ENCODE data around the gene PMEPA1. TPM values are rescaled to one million over a fixed set of nuclear protein-coding genes. Genes with fewer than 3 reads are reported as not detected.

PMEPA1 gene
- total and polyA plus RNA-seq, 4 donors = 0.61 to 1.5 (median 1.1) TPM

GRCh38 chr20:57751411-57751810 is 41.6 kb upstream of the PMEPA1 start:
- TF ChIP-seq FOXA2 (IDR thresholded peaks at IDR 0.05) (no peak), SP1 (IDR thresholded peaks at IDR 0.05) (no peak), FOXA1 (IDR thresholded peaks at IDR 0.05) (no peak), NR2F2 (IDR thresholded peaks at IDR 0.05) (no peak), TAF1 (conservative IDR thresholded peaks at IDR 0.05) (no peak), EGR1 (IDR thresholded peaks at IDR 0.05; ENCODE audit: low read depth in 2 of 2) (no peak), GABPA (IDR thresholded peaks at IDR 0.05 in 1 of 2, conservative IDR thresholded peaks at IDR 0.05 in 1 of 2) (no peak), HNF4G (IDR thresholded peaks at IDR 0.05) (no peak), ZBTB33 (IDR thresholded peaks at IDR 0.05) (no peak), RAD21 (IDR thresholded peaks at IDR 0.05) (no peak), RXRA (IDR thresholded peaks at IDR 0.05) (no peak)
- DNase-seq (ENCODE audit: low spot score) = no peak
- Histone ChIP-seq H3K27ac (ENCODE audit: low read depth in 1 of 2, low read length in 2 of 2) (no peak overlapping the region), H3K4me3 (ENCODE audit: low read depth in 1 of 3, low read length in 3 of 3) (no peak overlapping the region), H3K9ac (ENCODE audit: low read depth in 1 of 2, low read length in 2 of 2) (no peak overlapping the region), H3K36me3 (ENCODE audit: control insufficient read depth in 4 of 4, insufficient read depth in 3 of 4, low read depth in 1 of 4, low read length in 3 of 4) (no peaks in the 10 kb centered on the region), H3K9me3 (ENCODE audit: control insufficient read depth in 4 of 4, low read length in 3 of 4) (peaks cover 0 to 3% (median 1%) of the 10 kb centered on the region in 4 donors), H3K4me1 (ENCODE audit: control insufficient read depth in 4 of 4, insufficient read depth in 4 of 4, low read length in 3 of 4) (no peaks in the 10 kb centered on the region), H3K27me3 (ENCODE audit: control insufficient read depth in 4 of 4, insufficient read depth in 4 of 4, low read length in 3 of 4) (peaks cover 0 to under 1% (median 0%) of the 10 kb centered on the region in 4 donors)
- 85% methylated on average over 5 of the region's 5 CpGs for WGBS

- Histone ChIP-seq H3K9ac (ENCODE audit: low read depth in 1 of 2, low read length in 2 of 2) (no peak overlapping the region), H3K9me3 (ENCODE audit: control insufficient read depth in 4 of 4, low read length in 3 of 4) (peaks cover 0 to 3% (median 1%) of the 10 kb centered on the region in 4 donors), H3K27ac (ENCODE audit: low read depth in 1 of 2, low read length in 2 of 2) (no peak overlapping the region), H3K36me3 (ENCODE audit: control insufficient read depth in 4 of 4, insufficient read depth in 3 of 4, low read depth in 1 of 4, low read length in 3 of 4) (no peaks in the 10 kb centered on the region), H3K27me3 (ENCODE audit: control insufficient read depth in 4 of 4, insufficient read depth in 4 of 4, low read length in 3 of 4) (peaks cover 0 to 6% (median 0%) of the 10 kb centered on the region in 4 donors), H3K4me3 (ENCODE audit: low read depth in 1 of 3, low read length in 3 of 3) (no peak overlapping the region), H3K4me1 (ENCODE audit: control insufficient read depth in 4 of 4, insufficient read depth in 4 of 4, low read length in 3 of 4) (no peaks in the 10 kb centered on the region)
- no peak for TF ChIP-seq FOXA2 (IDR thresholded peaks at IDR 0.05)
- no peak for TF ChIP-seq HNF4A (conservative IDR thresholded peaks at IDR 0.05)
- TF ChIP-seq SP1 (IDR thresholded peaks at IDR 0.05) = no peak
- TF ChIP-seq EGR1 (IDR thresholded peaks at IDR 0.05; ENCODE audit: low read depth in 2 of 2) = no peak
- no peak for TF ChIP-seq RXRA (IDR thresholded peaks at IDR 0.05)
- no peak for TF ChIP-seq NR2F2 (IDR thresholded peaks at IDR 0.05)
- TF ChIP-seq MAX (IDR thresholded peaks at IDR 0.05) = no peak
- DNase-seq (ENCODE audit: low spot score) = no peak
- WGBS = 45% methylated on average over 7 of the region's 7 CpGs
Measured at GRCh38 chr20:57749869-57750268, 40.1 kb upstream of the PMEPA1 start.

GRCh38 chr20:57749131-57749690 is 39.4 kb upstream of the PMEPA1 start:
- TF ChIP-seq EGR1 (IDR thresholded peaks at IDR 0.05; ENCODE audit: low read depth in 2 of 2) (no peak), YY1 (IDR thresholded peaks at IDR 0.05) (no peak), RXRA (IDR thresholded peaks at IDR 0.05) (no peak), ZBTB33 (IDR thresholded peaks at IDR 0.05) (no peak), SP1 (IDR thresholded peaks at IDR 0.05) (no peak), HNF4G (IDR thresholded peaks at IDR 0.05) (no peak), HNF4A (conservative IDR thresholded peaks at IDR 0.05) (no peak), ATF3 (IDR thresholded peaks at IDR 0.05) (no peak), JUND (IDR thresholded peaks at IDR 0.05) (no peak), NR2F2 (IDR thresholded peaks at IDR 0.05) (no peak), MAX (IDR thresholded peaks at IDR 0.05) (no peak), TAF1 (conservative IDR thresholded peaks at IDR 0.05) (no peak), FOXA2 (IDR thresholded peaks at IDR 0.05) (no peak)
- peaks cover 0 to 3% (median 1%) of the 10 kb centered on the region in 4 donors for H3K9me3 ChIP-seq (ENCODE audit: control insufficient read depth in 4 of 4, low read length in 3 of 4)
- H3K36me3 ChIP-seq (ENCODE audit: control insufficient read depth in 4 of 4, insufficient read depth in 3 of 4, low read depth in 1 of 4, low read length in 3 of 4) = no peaks in the 10 kb centered on the region
- no peak overlapping the region for H3K9ac ChIP-seq (ENCODE audit: low read depth in 1 of 2, low read length in 2 of 2)
- no peak overlapping the region for H3K4me3 ChIP-seq (ENCODE audit: low read depth in 1 of 3, low read length in 3 of 3)
- 44% methylated on average over 13 of the region's 13 CpGs for WGBS
- peak overlapping the region in 1 of 2 donors; percentile 46 for H3K27ac ChIP-seq (ENCODE audit: low read depth in 1 of 2, low read length in 2 of 2)
- no peaks in the 10 kb centered on the region for H3K4me1 ChIP-seq (ENCODE audit: control insufficient read depth in 4 of 4, insufficient read depth in 4 of 4, low read length in 3 of 4)
- no peak for DNase-seq (ENCODE audit: low spot score)
- H3K27me3 ChIP-seq (ENCODE audit: control insufficient read depth in 4 of 4, insufficient read depth in 4 of 4, low read length in 3 of 4) = peaks cover 0 to 6% (median 0%) of the 10 kb centered on the region in 4 donors
